Measurements from ENCODE around the gene AFAP1. TPM values are rescaled to one million over a fixed set of nuclear protein-coding genes. Genes with fewer than 3 reads are reported as not detected.
A peak's percentile ranks its signal among the peaks of the same experiment; 100 is the strongest.

AFAP1 gene
- total and polyA plus RNA-seq, 8 donors, result 3.2 to 15.9 (median 6.3) TPM

DNA sequence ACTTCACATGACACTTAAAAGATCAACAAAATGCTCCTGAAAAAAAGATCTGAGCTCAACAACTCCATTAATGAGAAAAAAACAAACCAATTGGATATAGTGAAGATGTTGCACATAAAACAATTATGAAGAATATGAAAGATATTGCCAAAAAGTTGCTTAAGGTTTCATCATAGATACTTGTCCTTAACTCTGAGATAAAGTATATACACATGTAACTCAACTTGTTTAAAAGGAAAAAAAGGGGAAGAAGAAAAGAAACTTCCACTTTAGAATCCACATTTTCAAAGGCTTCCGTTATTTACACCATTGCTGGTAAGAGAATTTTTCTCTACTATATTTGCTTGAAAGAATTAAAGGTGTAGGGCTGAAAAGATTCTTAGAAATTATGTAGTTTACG is 2.7 kb downstream of the AFAP1 start:
- no peaks in the 10 kb centered on the region for H3K9me3 ChIP-seq
- no peaks in the 10 kb centered on the region for H3K36me3 ChIP-seq
- H3K4me1 ChIP-seq, result peaks cover 0 to 5% (median 0%) of the 10 kb centered on the region in 3 donors
- no peak for DNase-seq
- H3K27ac ChIP-seq, result no peak overlapping the region
- 92 to 96% methylated on average over 2 of the region's 2 CpGs for WGBS, 2 donors
- no peaks in the 10 kb centered on the region for H3K27me3 ChIP-seq
- intact Hi-C loops (cut with DNase I), result no loop called here
- no peak for FAIRE-seq
- H3K4me3 ChIP-seq, result no peak overlapping the region
- no peak for ATAC-seq
- TF ChIP-seq, protein P1, sequence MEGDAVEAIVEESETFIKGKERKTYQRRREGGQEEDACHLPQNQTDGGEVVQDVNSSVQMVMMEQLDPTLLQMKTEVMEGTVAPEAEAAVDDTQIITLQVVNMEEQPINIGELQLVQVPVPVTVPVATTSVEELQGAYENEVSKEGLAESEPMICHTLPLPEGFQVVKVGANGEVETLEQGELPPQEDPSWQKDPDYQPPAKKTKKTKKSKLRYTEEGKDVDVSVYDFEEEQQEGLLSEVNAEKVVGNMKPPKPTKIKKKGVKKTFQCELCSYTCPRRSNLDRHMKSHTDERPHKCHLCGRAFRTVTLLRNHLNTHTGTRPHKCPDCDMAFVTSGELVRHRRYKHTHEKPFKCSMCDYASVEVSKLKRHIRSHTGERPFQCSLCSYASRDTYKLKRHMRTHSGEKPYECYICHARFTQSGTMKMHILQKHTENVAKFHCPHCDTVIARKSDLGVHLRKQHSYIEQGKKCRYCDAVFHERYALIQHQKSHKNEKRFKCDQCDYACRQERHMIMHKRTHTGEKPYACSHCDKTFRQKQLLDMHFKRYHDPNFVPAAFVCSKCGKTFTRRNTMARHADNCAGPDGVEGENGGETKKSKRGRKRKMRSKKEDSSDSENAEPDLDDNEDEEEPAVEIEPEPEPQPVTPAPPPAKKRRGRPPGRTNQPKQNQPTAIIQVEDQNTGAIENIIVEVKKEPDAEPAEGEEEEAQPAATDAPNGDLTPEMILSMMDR (IDR thresholded peaks at IDR 0.05), result no peak

DNA sequence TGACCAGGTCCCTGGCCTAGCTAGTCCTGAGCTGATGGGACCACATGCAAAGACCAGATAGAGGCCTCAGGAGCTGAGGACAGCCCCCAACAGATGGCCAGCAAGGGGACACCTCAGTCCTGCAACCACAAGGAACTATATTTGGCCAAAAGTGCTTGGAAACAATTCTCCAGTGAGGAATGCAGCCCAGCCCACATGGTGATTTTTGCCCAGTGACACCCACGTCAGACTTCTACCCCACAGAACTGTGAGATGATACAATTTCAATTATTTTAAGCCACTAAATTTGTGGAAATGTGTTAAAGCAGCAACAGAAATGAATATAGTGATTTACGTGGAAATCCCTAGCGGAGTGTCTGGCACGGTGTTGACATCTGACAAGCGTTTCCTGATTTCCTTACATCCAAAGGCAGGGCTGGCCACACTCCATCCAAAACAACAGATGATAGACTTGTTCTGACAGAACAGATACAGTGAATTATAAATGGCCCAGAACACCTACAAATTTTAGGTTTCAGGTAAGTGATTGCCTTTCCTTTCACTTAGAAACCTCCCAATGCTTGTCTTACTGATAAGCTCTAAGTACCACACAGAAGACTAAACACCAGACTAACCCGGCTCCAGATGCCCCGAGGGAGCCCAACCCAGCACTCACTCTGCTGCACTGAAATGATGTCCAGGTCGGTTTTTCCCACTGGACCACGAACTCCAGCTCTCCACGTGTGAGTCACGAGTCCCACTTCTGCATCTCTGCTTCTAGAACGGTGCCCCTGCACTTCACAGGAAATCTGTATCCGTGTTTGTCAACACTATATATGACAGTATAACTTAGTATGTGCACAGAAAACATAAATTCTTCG is 5.8 kb downstream of the AFAP1 start:
- no peak overlapping the region for H3K27ac ChIP-seq
- 84 to 86% methylated on average over 14 of the region's 14 CpGs for WGBS, 2 donors
- intact Hi-C loops (cut with DNase I), result no loop called here
- H3K27me3 ChIP-seq, result no peaks in the 10 kb centered on the region
- H3K4me3 ChIP-seq, result no peak overlapping the region
- H3K4me1 ChIP-seq, result peaks cover 0 to 5% (median 0%) of the 10 kb centered on the region in 3 donors
- ATAC-seq, result no peak
- FAIRE-seq, result no peak
- no peaks in the 10 kb centered on the region for H3K36me3 ChIP-seq
- no peaks in the 10 kb centered on the region for H3K9me3 ChIP-seq
- TF ChIP-seq, protein P1 (IDR thresholded peaks at IDR 0.05), result no peak
- peak in 1 of 6 donors; percentile 21 for DNase-seq

DNA sequence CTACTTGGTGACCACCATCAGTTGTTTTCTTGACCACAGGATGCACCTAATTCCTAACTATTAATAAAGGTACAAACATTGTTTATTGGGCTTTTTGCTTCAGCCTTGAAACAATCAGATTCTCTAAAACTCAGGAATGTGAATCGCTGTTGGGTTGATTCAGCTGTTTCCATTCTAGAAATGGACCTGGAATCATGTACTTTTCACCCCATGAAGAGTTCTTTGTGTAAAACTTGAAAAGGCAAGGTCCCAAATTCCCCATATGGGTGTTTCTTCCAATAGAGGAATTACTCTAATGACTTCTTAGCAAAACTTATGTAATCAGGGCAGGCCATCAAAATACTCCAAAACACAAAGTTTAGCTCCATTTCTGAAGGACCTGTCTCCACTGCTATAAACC is 7.4 kb downstream of the AFAP1 start:
- intact Hi-C loops (cut with DNase I), result no loop called here
- ATAC-seq, result no peak
- WGBS, 2 donors, result 63 to 65% methylated on average over 1 of the region's 1 CpG
- H3K4me3 ChIP-seq, result no peak overlapping the region
- no peak for FAIRE-seq
- no peaks in the 10 kb centered on the region for H3K27me3 ChIP-seq
- no peak for DNase-seq
- no peaks in the 10 kb centered on the region for H3K9me3 ChIP-seq
- no peaks in the 10 kb centered on the region for H3K36me3 ChIP-seq
- TF ChIP-seq, protein P1 (IDR thresholded peaks at IDR 0.05), result no peak
- H3K27ac ChIP-seq, result no peak overlapping the region
- H3K4me1 ChIP-seq, result no peaks in the 10 kb centered on the region

- Histone ChIP-seq H3K9me3 (no peaks in the 10 kb centered on the region), H3K27me3 (no peaks in the 10 kb centered on the region), H3K27ac (peak overlapping the region in 3 of 4 donors; percentile 46 to 57 (median 49)), H3K36me3 (no peaks in the 10 kb centered on the region), H3K4me1 (no peaks in the 10 kb centered on the region), H3K4me3 (no peak overlapping the region)
- intact Hi-C loops (cut with DNase I), result no loop called here
- 31 to 41% methylated on average over 7 of the region's 7 CpGs for WGBS, 2 donors
- TF ChIP-seq, protein P1 (IDR thresholded peaks at IDR 0.05), result no peak
- FAIRE-seq (no peak), DNase-seq (peak in 4 of 6 donors; percentile 26 to 53 (median 47)), ATAC-seq (peak; percentile 82 to 94 (median 88))
Measured at GRCh38 chr4:7929118-7929951, 10.3 kb downstream of the AFAP1 start.
